ENCODE measurements around the gene CALU.

CALU gene

DNA sequence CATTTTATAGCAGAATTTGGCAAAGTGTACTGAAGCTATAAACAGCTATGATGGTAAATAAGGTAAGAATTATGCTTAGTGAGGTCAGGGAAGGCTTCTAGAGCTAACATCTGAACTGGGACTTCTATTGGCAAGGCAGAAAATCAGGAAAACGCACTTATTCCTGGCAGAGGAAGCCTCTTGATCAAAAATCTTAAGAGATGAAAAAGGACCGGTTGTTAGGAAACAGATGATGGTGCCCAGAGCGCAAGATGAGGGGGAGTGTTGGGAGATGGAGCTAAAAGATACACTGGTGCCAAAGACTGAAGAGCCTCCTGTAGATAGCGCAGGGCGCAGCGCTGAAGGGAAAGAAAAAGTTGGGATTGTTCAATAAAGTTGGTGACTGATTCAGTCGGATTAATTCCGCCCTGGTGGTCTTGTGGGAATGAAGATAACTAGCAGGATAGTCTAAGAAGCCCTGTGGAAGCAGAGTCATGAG is 550 bp upstream of the CALU start:
- Histone ChIP-seq H3K79me2 (ENCODE audit: insufficient read depth, low read length) (peaks cover 44% of the 10 kb centered on the region), H3K9ac (ENCODE audit: low read length) (peak overlapping the region; percentile 83), H2AFZ (ENCODE audit: low read depth, low read length, severe bottlenecking) (peak overlapping the region; percentile 73), H3K36me3 (ENCODE audit: low read length) (no peaks in the 10 kb centered on the region), H3K9me2 (replicated peaks; ENCODE audit: insufficient read depth, low read length) (no peaks in the 10 kb centered on the region), H3K9me3 (ENCODE audit: insufficient read depth, low read length) (no peaks in the 10 kb centered on the region), H4K20me1 (ENCODE audit: low read depth, low read length) (peaks cover 4% of the 10 kb centered on the region; the same call in 1 of the 2 replicates), H3K27ac (ENCODE audit: low read depth, low read length) (peak overlapping the region; percentile 41), H3K4me2 (ENCODE audit: low read depth, low read length, poor library complexity, severe bottlenecking) (peak overlapping the region; percentile 82), H3K27me3 (ENCODE audit: low read length) (no peaks in the 10 kb centered on the region), H3F3A (ENCODE audit: insufficient read depth) (0 out of 2 replicates have a peak, but pooled peaks cover 4% of the 10 kb centered on the region), H3K4me3 (ENCODE audit: insufficient read depth, low read length, poor library complexity, severe bottlenecking) (peak overlapping the region; percentile 88)
- TF ChIP-seq CTCF (IDR thresholded peaks at IDR 0.05; ENCODE audit: insufficient read depth, low read length, poor library complexity, severe bottlenecking) (no peak), EZH2phosphoT487 (conservative IDR thresholded peaks at IDR 0.05; ENCODE audit: low read length) (no peak)

DNA sequence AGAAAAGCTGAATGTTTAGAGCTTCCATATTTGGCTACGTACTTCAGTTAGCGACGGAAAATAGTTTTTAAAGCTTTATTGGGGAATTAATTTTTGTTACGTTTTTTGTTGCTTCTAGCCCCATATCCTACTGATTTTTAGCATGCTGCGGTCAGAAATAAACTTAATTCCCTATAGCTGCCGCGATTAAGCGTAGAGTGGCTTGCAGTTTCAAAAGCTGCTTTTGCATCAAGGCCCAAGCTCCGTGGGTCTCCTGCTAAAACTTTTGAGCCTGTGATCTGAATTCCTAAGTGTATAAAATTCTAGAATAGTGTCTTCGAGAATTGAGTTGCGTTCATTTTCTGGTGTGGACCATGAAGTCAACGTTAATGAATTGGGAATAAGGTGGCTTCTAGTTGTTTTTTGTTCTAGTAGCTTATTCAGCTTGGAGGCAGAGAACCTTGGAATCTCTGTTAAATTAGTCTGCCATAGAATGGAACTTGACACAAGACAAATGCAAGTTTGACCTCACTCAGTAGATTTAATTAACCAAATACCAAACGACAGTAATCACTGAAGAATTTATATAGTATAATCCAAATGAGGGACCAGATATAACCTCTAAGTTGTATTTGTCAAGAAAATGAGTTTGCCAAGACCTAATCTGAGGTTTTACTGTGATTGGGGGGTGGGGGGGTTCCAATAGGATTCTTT is 977 bp downstream of the CALU start:
- 0 out of 2 replicates have a peak, but pooled peaks cover 4% of the 10 kb centered on the region for H3F3A ChIP-seq (ENCODE audit: insufficient read depth)

GRCh38 chr7:128740996-128741395 is 1.8 kb downstream of the CALU start:
- Histone ChIP-seq H3K27me3 (ENCODE audit: low read length) (no peaks in the 10 kb centered on the region), H3K27ac (ENCODE audit: low read depth, low read length) (no peak overlapping the region), H3K79me2 (ENCODE audit: insufficient read depth, low read length) (peaks cover 68% of the 10 kb centered on the region), H4K20me1 (ENCODE audit: low read depth, low read length) (peaks cover 9% of the 10 kb centered on the region; the same call in 1 of the 2 replicates), H2AFZ (ENCODE audit: low read depth, low read length, severe bottlenecking) (no peak overlapping the region), H3K9me2 (replicated peaks; ENCODE audit: insufficient read depth, low read length) (no peaks in the 10 kb centered on the region), H3K4me3 (ENCODE audit: insufficient read depth, low read length, poor library complexity, severe bottlenecking) (no peak overlapping the region), H3K4me2 (ENCODE audit: low read depth, low read length, poor library complexity, severe bottlenecking) (peak overlapping the region; percentile 94), H3K9ac (ENCODE audit: low read length) (0 out of 2 replicates have a peak overlapping the region, but pooled peaks have one; percentile 83), H3K36me3 (ENCODE audit: low read length) (no peaks in the 10 kb centered on the region), H3K9me3 (ENCODE audit: insufficient read depth, low read length) (no peaks in the 10 kb centered on the region), H3F3A (ENCODE audit: insufficient read depth) (0 out of 2 replicates have a peak, but pooled peaks cover 4% of the 10 kb centered on the region)
- TF ChIP-seq EZH2phosphoT487 (conservative IDR thresholded peaks at IDR 0.05; ENCODE audit: low read length) = no peak
- no peak for TF ChIP-seq CTCF (IDR thresholded peaks at IDR 0.05; ENCODE audit: insufficient read depth, low read length, poor library complexity, severe bottlenecking)

More for the DNA sequence above, 977 bp downstream of the CALU start:
- Histone ChIP-seq H3K4me3 (ENCODE audit: insufficient read depth, low read length, poor library complexity, severe bottlenecking) (peak overlapping the region; percentile 88), H3K9me2 (replicated peaks; ENCODE audit: insufficient read depth, low read length) (no peaks in the 10 kb centered on the region), H2AFZ (ENCODE audit: low read depth, low read length, severe bottlenecking) (no peak overlapping the region), H3K36me3 (ENCODE audit: low read length) (no peaks in the 10 kb centered on the region), H3K9ac (ENCODE audit: low read length) (peak overlapping the region; percentile 83), H3K9me3 (ENCODE audit: insufficient read depth, low read length) (no peaks in the 10 kb centered on the region), H3K79me2 (ENCODE audit: insufficient read depth, low read length) (peaks cover 59% of the 10 kb centered on the region), H4K20me1 (ENCODE audit: low read depth, low read length) (peaks cover 4% of the 10 kb centered on the region; the same call in 1 of the 2 replicates), H3K27me3 (ENCODE audit: low read length) (no peaks in the 10 kb centered on the region), H3K27ac (ENCODE audit: low read depth, low read length) (peak overlapping the region; percentile 49; the same call in 1 of the 2 replicates), H3K4me2 (ENCODE audit: low read depth, low read length, poor library complexity, severe bottlenecking) (peak overlapping the region; percentile 94)
- TF ChIP-seq EZH2phosphoT487 (conservative IDR thresholded peaks at IDR 0.05; ENCODE audit: low read length) (no peak), CTCF (IDR thresholded peaks at IDR 0.05; ENCODE audit: insufficient read depth, low read length, poor library complexity, severe bottlenecking) (no peak)

All from SU-DHL-6 (cell line).